Sigmoid colon (tissue), 7 donors: ENCODE results near the gene ANKRD44. TPM values are rescaled to one million over a fixed set of nuclear protein-coding genes. Genes with fewer than 3 reads are reported as not detected.
A peak's percentile ranks its signal among the peaks of the same experiment; 100 is the strongest.

Experiments
- DNase-seq: peaks from one replicate; pipeline ENCODE4 v3.0.0-alpha.2; 2019
- H3K27ac ChIP-seq, 4 donors: fragments of 200-600 bp; sonication (generic); one replicate each; pipeline ENCODE4 v1.5.1; 2016 to 2019; ENCODE audit warnings: mild to moderate bottlenecking in 1 of 4
- H3K27me3 ChIP-seq, 3 donors: fragments of 200-600 bp; sonication (generic); one replicate each; pipeline ENCODE4 v1.5.1; 2019; ENCODE audit warnings: mild to moderate bottlenecking in 1 of 3
- H3K36me3 ChIP-seq, 4 donors: fragments of 200-600 bp; sonication (generic); one replicate each; pipeline ENCODE4 v1.5.1; 2016 to 2019
- H3K4me1 ChIP-seq, 4 donors: fragments of 200-600 bp; sonication (generic); one replicate each; pipeline ENCODE4 v1.5.1; 2017 to 2019
- H3K4me3 ChIP-seq, 4 donors: fragments of 200-600 bp; sonication (generic); one replicate each; pipeline ENCODE4 v1.5.1; 2017 to 2019; ENCODE audit warnings: mild to moderate bottlenecking in 2 of 4, moderate library complexity in 1 of 4
- H3K9me3 ChIP-seq, 4 donors: fragments of 200-600 bp in 3 of 4; sonication (generic) in 3 of 4; one replicate each; pipeline versions ENCODE4 v1.5.1 to v1.6.1; 2013 to 2019
- EP300 ChIP-seq, 4 donors: sonication (generic); formaldehyde crosslinking; IDR thresholded peaks; one replicate each; pipeline ENCODE4 v1.6.1; 2017; ENCODE audit warnings: antibody characterized with exemption in 4 of 4
- POLR2A ChIP-seq, 2 donors: fragments of 450-650 bp; IDR thresholded peaks; one replicate each; pipeline ENCODE4 v1.6.1; 2016; ENCODE audit warnings: antibody characterized with exemption in 2 of 2, mild to moderate bottlenecking in 2 of 2, moderate library complexity in 2 of 2
- POLR2AphosphoS5 ChIP-seq, 4 donors: sonication (generic); formaldehyde crosslinking; IDR thresholded peaks; one replicate each; pipeline ENCODE4 v1.6.1; 2017; ENCODE audit warnings: antibody characterized with exemption in 4 of 4
- WGBS, 2 donors: extraction: QIAGEN DNeasy Blood & Tissue Kit; methylation state at CpG; one replicate each; pipeline ENCODE4 v1.1.7; 2013; 5-methylcytosine and 5-hydroxymethylcytosine counted together
- intact Hi-C: fragments of 100-400 bp; cut with DNase I; formaldehyde crosslinking; loops from one replicate; pipeline ENCODE4 v1.15.1; 2023
- polyA plus RNA-seq, 3 donors: library from polyadenylated mRNA; stranded (reverse); fragments of 200-250 nt; gene quantifications; one replicate each; pipeline ENCODE4 v1.2.3, GENCODE V29; 2013
- total RNA-seq, 4 donors: library from RNA; depleted of rRNA; stranded (reverse); fragments of >200 nt; gene quantifications; one replicate each; pipeline ENCODE4 v1.1.0, GENCODE V29; 2016
- TF ChIP-seq, protein P1 (sequence below), 4 experiments: fragments of 450-650 bp in 3 of 4; fragments of 200-600 bp in 1 of 4; IDR thresholded peaks; one replicate each; pipeline ENCODE4 v1.5.1; 2016 to 2019; ENCODE audit warnings: antibody characterized with exemption in 4 of 4, mild to moderate bottlenecking in 3 of 4, moderate library complexity in 2 of 4
- donor health status: healthy with polysubstance abuse.
- donor health status: Bipolar disorder and iron deficiency.
- donor health status: healthy.

The ANKRD44 gene
- total and polyA plus RNA-seq, 7 donors: 1.2 to 41.1 (median 34.2) TPM

DNA sequence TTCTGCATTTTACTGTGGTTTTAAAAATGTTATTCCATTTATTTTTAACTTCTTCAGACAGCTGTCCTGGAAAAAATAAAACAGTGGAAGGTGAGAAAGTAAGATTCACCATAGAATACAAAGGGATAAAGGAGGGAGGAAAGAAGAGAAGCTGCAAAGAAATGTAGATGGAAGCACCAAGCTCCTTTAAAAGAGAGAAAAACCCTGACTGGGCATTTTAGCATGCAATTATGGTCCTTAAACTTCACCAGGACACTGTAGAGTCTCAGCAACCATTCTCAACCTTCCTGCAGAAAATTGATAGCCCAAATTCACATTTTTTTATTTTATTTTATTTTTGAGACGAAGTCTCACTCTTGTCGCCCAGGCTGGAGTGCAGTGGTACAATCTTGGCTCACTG lies 11.6 kb upstream of the ANKRD44 start:
- WGBS, 2 donors: 97 to 99% methylated on average over 2 of the region's 2 CpGs
- no peak for DNase-seq
- H3K36me3 ChIP-seq: no peaks in the 10 kb centered on the region
- no peaks in the 10 kb centered on the region for H3K27me3 ChIP-seq
- no peaks in the 10 kb centered on the region for H3K4me1 ChIP-seq
- no peaks in the 10 kb centered on the region for H3K9me3 ChIP-seq
- H3K27ac ChIP-seq: no peak overlapping the region
- intact Hi-C loops: no loop called here
- H3K4me3 ChIP-seq: no peak overlapping the region
- no peak for TF ChIP-seq EP300 (IDR thresholded peaks at IDR 0.05)
- TF ChIP-seq, protein P1, sequence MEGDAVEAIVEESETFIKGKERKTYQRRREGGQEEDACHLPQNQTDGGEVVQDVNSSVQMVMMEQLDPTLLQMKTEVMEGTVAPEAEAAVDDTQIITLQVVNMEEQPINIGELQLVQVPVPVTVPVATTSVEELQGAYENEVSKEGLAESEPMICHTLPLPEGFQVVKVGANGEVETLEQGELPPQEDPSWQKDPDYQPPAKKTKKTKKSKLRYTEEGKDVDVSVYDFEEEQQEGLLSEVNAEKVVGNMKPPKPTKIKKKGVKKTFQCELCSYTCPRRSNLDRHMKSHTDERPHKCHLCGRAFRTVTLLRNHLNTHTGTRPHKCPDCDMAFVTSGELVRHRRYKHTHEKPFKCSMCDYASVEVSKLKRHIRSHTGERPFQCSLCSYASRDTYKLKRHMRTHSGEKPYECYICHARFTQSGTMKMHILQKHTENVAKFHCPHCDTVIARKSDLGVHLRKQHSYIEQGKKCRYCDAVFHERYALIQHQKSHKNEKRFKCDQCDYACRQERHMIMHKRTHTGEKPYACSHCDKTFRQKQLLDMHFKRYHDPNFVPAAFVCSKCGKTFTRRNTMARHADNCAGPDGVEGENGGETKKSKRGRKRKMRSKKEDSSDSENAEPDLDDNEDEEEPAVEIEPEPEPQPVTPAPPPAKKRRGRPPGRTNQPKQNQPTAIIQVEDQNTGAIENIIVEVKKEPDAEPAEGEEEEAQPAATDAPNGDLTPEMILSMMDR (IDR thresholded peaks at IDR 0.05): no peak
- TF ChIP-seq POLR2AphosphoS5 (IDR thresholded peaks at IDR 0.05): no peak
- no peak for TF ChIP-seq POLR2A (IDR thresholded peaks at IDR 0.05)

DNA sequence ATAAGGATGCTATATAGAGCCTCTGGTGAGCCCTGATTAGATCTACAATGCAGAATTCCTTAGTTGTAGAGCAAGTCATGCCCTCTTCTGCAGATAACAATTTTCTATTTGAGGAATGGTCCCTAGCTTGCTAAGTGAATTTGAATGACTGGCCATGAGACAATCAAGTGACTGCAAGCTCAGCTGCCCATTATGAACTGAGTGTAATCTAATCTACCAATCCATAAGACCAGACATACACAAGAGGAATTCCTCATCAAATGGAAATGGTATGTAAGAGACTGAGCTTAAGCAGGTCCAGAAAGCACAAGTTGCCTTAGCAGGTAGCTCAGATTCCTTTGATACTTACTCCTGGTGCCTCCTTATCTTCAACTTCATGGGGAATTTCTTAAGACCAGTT lies 4.8 kb upstream of the ANKRD44 start:
- intact Hi-C loops: no loop called here
- TF ChIP-seq, protein P1 (IDR thresholded peaks at IDR 0.05): no peak
- TF ChIP-seq POLR2AphosphoS5 (IDR thresholded peaks at IDR 0.05) (no peak), POLR2A (IDR thresholded peaks at IDR 0.05) (no peak), EP300 (IDR thresholded peaks at IDR 0.05) (no peak)
- no peaks in the 10 kb centered on the region for H3K27me3 ChIP-seq
- no peak for DNase-seq
- no peaks in the 10 kb centered on the region for H3K36me3 ChIP-seq
- H3K4me3 ChIP-seq: no peak overlapping the region
- H3K4me1 ChIP-seq: peaks cover 0 to 8% (median 4%) of the 10 kb centered on the region in 4 donors
- H3K9me3 ChIP-seq: no peaks in the 10 kb centered on the region
- H3K27ac ChIP-seq: no peak overlapping the region

DNA sequence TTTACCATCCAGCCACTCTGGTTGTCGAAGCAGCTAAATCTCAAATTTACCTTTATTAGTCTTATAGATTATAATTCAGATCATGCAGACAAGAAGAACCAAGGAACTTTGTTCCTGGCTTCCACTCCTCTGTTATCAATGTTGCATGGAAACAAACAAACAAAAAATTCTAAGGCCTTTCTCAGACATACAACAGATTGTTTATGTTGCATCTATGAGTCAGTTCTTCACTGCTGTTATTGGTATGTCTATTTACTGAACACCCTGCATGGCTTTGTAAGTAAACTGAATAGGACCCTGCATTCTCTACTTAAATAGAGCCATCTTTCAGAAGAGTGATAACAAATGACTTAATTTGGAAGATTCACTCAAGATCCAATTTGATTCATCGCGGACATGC lies 1.6 kb upstream of the ANKRD44 start:
- intact Hi-C loops: loop anchor here (5.0 kb wide), 1 partner anchor 300 kb away; no protein-coding TSS in a partner anchor
- Histone ChIP-seq H3K4me1 (peaks cover 0 to 30% (median 22%) of the 10 kb centered on the region in 4 donors), H3K27ac (no peak overlapping the region), H3K27me3 (no peaks in the 10 kb centered on the region), H3K9me3 (no peaks in the 10 kb centered on the region), H3K36me3 (no peaks in the 10 kb centered on the region), H3K4me3 (no peak overlapping the region)
- TF ChIP-seq POLR2AphosphoS5 (IDR thresholded peaks at IDR 0.05) (no peak), EP300 (IDR thresholded peaks at IDR 0.05) (no peak), POLR2A (IDR thresholded peaks at IDR 0.05) (no peak)
- TF ChIP-seq, protein P1 (IDR thresholded peaks at IDR 0.05): no peak
- 90 to 95% methylated on average over 3 of the region's 3 CpGs for whole genome bisulfite sequencing, 2 donors
- no peak for DNase-seq

DNA sequence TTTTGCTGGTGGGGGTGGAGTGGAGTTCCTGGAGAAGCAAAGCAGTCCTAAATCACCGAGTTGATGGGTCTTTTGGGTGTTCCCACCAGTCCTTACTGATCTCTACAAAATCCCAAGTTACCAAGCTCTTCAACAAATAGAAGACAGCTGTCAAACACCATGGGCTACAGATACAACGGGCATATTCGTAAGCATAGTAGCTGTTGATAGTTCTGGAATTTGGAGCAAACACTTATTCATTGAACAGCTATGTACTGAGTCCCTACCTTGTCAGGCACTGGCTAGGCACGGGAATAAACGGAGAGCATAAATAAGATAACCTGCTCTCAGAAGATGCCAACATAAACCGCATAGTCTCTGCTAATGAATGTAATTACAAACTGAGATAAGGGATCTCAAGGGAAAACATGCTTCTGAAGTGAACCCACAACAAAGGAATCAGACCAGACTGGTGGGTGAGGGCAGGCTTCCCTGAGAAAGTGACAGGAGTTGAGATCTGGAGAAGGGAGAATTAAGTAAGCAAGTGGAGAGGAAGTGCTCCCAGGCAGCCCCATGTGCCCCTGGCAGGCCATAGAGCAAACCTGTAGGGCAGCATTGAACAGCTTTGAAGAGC lies 947 bp upstream of the ANKRD44 start:
- H3K9me3 ChIP-seq: no peaks in the 10 kb centered on the region
- H3K4me1 ChIP-seq: peaks cover 0 to 36% (median 28%) of the 10 kb centered on the region in 4 donors
- H3K27me3 ChIP-seq: no peaks in the 10 kb centered on the region
- no peaks in the 10 kb centered on the region for H3K36me3 ChIP-seq
- peak overlapping the region in 3 of 4 donors; percentile 63 to 94 (median 80) for H3K4me3 ChIP-seq
- TF ChIP-seq POLR2A (IDR thresholded peaks at IDR 0.05): no peak
- no peak for TF ChIP-seq EP300 (IDR thresholded peaks at IDR 0.05)
- TF ChIP-seq, protein P1 (IDR thresholded peaks at IDR 0.05): no peak
- no peak for TF ChIP-seq POLR2AphosphoS5 (IDR thresholded peaks at IDR 0.05)
- 34 to 54% methylated on average over 6 of the region's 6 CpGs for WGBS, 2 donors
- intact Hi-C loops: loop anchor here (2.0 to 5.0 kb wide), 2 partner anchors 67 to 299 kb away; no protein-coding TSS in a partner anchor
- DNase-seq: no peak
- peak overlapping the region in 2 of 4 donors; percentile 72 to 86 for H3K27ac ChIP-seq
